ENCODE data around the gene ZNF616. TPM values are rescaled to one million over a fixed set of nuclear protein-coding genes. Genes with fewer than 3 reads are reported as not detected.

ZNF616 gene
- 29.7 TPM for total RNA-seq

GRCh38 chr19:52139252-52140031, at the start of gene ZNF616:
Gene ZNF616, minus strand, starts transcription at chr19:52139938. Its CDS starts 9,426 bp downstream, at chr19:52130512.

GRCh38 chr19:52171321-52172169, 31.8 kb upstream of the ZNF616 start, which contains the start of gene ZNF836:
Gene ZNF836, minus strand, starts transcription at chr19:52171621. Its CDS starts 3,549 bp downstream, at chr19:52168072.

GRCh38 chr19:52095172-52096014, 44.3 kb downstream of the ZNF616 start, which contains the start of gene ZNF841:
Gene ZNF841, minus strand, starts transcription at chr19:52095765. Its CDS starts 10,964 bp downstream, at chr19:52084801.

Other genes with a start within 250 kb of the ZNF616 start
- gene ZNF649, start 234.9 kb downstream of the ZNF616 start, total RNA-seq: 36.3 TPM
- gene ZNF613, start 212.5 kb downstream of the ZNF616 start, total RNA-seq: 9.1 TPM
- gene ZNF350, start 153.1 kb downstream of the ZNF616 start, total RNA-seq: 20.3 TPM
- gene ZNF615, start 131.7 kb downstream of the ZNF616 start, total RNA-seq: 41.6 TPM
- gene ZNF614, start 111.6 kb downstream of the ZNF616 start, total RNA-seq: 21.6 TPM
- gene ZNF432, start 91.1 kb downstream of the ZNF616 start, total RNA-seq: 30.2 TPM
- 53.7 TPM for gene ZNF841, start 44.2 kb downstream of the ZNF616 start, total RNA-seq
- gene ZNF836, start 31.7 kb upstream of the ZNF616 start, total RNA-seq: 34.6 TPM
- 297 TPM for gene PPP2R1A, start 50.1 kb upstream of the ZNF616 start, total RNA-seq
- gene ZNF766, start 129.6 kb upstream of the ZNF616 start, total RNA-seq: 34.3 TPM
- gene ZNF480, start 157.2 kb upstream of the ZNF616 start, total RNA-seq: 17.2 TPM
- gene ZNF610, start 196.3 kb upstream of the ZNF616 start, total RNA-seq: 17.1 TPM
- gene ZNF880, start 230.0 kb upstream of the ZNF616 start, total RNA-seq: 75.9 TPM